Uterus (tissue), 2 donors: Measurements from ENCODE around the gene GUCD1.

Source experiments
- POLR2A ChIP-seq, 2 donors: fragments of 450-650 bp; IDR thresholded peaks; one replicate each; pipeline ENCODE4 v1.6.1; 2016; ENCODE audit warnings: antibody characterized with exemption in 2 of 2, mild to moderate bottlenecking in 1 of 2, moderate library complexity in 1 of 2
- TF ChIP-seq, protein P1 (sequence below), 4 experiments: fragments of 200-600 bp in 2 of 4; fragments of 450-650 bp in 2 of 4; sonication (generic) in 2 of 4; IDR thresholded peaks; one replicate each; pipeline ENCODE4 v1.5.1; 2016 to 2019; ENCODE audit warnings: antibody characterized with exemption in 4 of 4, mild to moderate bottlenecking in 2 of 4, moderate library complexity in 1 of 4

DNA sequence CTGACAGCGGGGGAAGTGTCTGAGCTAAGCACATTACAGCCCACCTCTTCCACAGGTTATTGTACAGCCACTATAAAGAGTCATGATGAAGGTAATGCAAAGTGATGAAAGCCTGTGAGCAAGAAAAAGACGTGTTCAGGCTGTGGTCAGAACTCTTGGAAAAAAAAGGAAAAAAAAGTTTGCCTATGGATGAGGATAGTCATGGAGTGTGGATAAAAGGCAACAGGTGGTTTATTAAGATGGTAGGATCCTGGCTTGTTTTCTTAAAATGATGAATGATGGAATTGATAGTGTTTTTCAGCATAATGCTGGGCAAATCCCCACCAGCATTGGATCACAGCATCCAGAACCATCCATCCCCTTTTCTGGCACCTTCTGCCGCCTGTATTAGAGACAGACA lies 36.7 kb downstream of the GUCD1 start:
- TF ChIP-seq POLR2A (IDR thresholded peaks at IDR 0.05), result no peak
- TF ChIP-seq, protein P1, sequence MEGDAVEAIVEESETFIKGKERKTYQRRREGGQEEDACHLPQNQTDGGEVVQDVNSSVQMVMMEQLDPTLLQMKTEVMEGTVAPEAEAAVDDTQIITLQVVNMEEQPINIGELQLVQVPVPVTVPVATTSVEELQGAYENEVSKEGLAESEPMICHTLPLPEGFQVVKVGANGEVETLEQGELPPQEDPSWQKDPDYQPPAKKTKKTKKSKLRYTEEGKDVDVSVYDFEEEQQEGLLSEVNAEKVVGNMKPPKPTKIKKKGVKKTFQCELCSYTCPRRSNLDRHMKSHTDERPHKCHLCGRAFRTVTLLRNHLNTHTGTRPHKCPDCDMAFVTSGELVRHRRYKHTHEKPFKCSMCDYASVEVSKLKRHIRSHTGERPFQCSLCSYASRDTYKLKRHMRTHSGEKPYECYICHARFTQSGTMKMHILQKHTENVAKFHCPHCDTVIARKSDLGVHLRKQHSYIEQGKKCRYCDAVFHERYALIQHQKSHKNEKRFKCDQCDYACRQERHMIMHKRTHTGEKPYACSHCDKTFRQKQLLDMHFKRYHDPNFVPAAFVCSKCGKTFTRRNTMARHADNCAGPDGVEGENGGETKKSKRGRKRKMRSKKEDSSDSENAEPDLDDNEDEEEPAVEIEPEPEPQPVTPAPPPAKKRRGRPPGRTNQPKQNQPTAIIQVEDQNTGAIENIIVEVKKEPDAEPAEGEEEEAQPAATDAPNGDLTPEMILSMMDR (IDR thresholded peaks at IDR 0.05), result no peak
